Thyroid gland (tissue), 4 donors: ENCODE data around the gene USP32. TPM values are rescaled to one million over a fixed set of nuclear protein-coding genes. Genes with fewer than 3 reads are reported as not detected.
"Not testable (repeated sequence)": the region's sequence is repeated elsewhere in the genome, so short reads cannot be mapped to it uniquely, and the experiment has no call there.

Experiments
- DNase-seq, 2 donors: peaks; one replicate each; pipeline ENCODE4 v3.0.0-alpha.2; 2019
- H3K27ac ChIP-seq, 3 donors: fragments of 200-600 bp; sonication (generic); 1 replicate in 2 of 3; 2 replicates in 1 of 3; pipeline ENCODE4 v1.5.1; 2016 to 2019; ENCODE audit warnings: mild to moderate bottlenecking in 1 of 3, moderate library complexity in 1 of 3
- H3K27me3 ChIP-seq: fragments of 200-600 bp; sonication (generic); one replicate; pipeline ENCODE4 v1.5.1; 2019
- H3K36me3 ChIP-seq, 2 donors: fragments of 200-600 bp; sonication (generic); one replicate each; pipeline ENCODE4 v1.5.1; 2016 to 2019
- H3K4me1 ChIP-seq, 2 donors: fragments of 200-600 bp; sonication (generic); one replicate each; pipeline ENCODE4 v1.5.1; 2017 to 2019
- H3K4me3 ChIP-seq, 3 donors: fragments of 200-600 bp; sonication (generic); replicated peaks in 1 of 3; 1 replicate in 2 of 3; 2 replicates in 1 of 3; pipeline ENCODE4 v1.5.1; 2016; ENCODE audit warnings: mild to moderate bottlenecking in 1 of 3
- H3K9me3 ChIP-seq: fragments of 200-600 bp; sonication (generic); one replicate; pipeline ENCODE4 v1.5.1; 2017
- CTCF ChIP-seq, 6 experiments: fragments of 200-600 bp in 3 of 6; fragments of 450-650 bp in 3 of 6; sonication (generic) in 3 of 6; IDR thresholded peaks; one replicate each; pipeline ENCODE4 v1.5.1; 2016 to 2019; ENCODE audit warnings: antibody characterized with exemption in 6 of 6, mild to moderate bottlenecking in 2 of 6, inconsistent platforms in 1 of 6, moderate library complexity in 1 of 6
- POLR2A ChIP-seq, 2 donors: fragments of 450-650 bp; IDR thresholded peaks; one replicate each; pipeline ENCODE4 v1.6.1; 2017; ENCODE audit warnings: antibody characterized with exemption in 2 of 2, mild to moderate bottlenecking in 2 of 2, moderate library complexity in 1 of 2
- whole genome bisulfite sequencing, 2 donors: methylation state at CpG; one replicate each; pipeline ENCODE4 v1.1.5; 2017; 5-methylcytosine and 5-hydroxymethylcytosine counted together
- intact Hi-C: fragments of 100-400 bp; cut with DNase I; formaldehyde crosslinking; loops from one replicate; pipeline ENCODE4 v1.15.1; 2023
- total RNA-seq, 4 donors: library from RNA; depleted of rRNA; stranded (reverse); fragments of >200 nt; gene quantifications; one replicate each; pipeline ENCODE4 v1.2.3, GENCODE V29; 2016

USP32 gene
- total RNA-seq, 4 donors from 2014 or later: 49.9 to 76.5 (median 65.0) TPM

- WGBS, 2 donors: 93 to 99% methylated on average over 5 of the region's 5 CpGs
- DNase-seq, H3K27me3 ChIP-seq, intact Hi-C loops, H3K9me3 ChIP-seq, H3K27ac ChIP-seq, H3K4me3 ChIP-seq, H3K4me1 ChIP-seq: not testable (repeated sequence)
- H3K36me3 ChIP-seq: peaks cover 17 to 31% of the 10 kb centered on the region in 2 donors
These were observed 215.2 kb downstream of the USP32 start for GRCh38 chr17:60176763-60177162.

- intact Hi-C loops: not testable (repeated sequence)
- WGBS, 2 donors: 91 to 97% methylated on average over 6 of the region's 6 CpGs
These were observed 217.2 kb downstream of the USP32 start for GRCh38 chr17:60174767-60175166.

GRCh38 chr17:60174035-60174434 lies 217.9 kb downstream of the USP32 start:
- DNase-seq: no peak
- Histone ChIP-seq H3K9me3 (no peaks in the 10 kb centered on the region), H3K4me3 (no peak overlapping the region), H3K27me3 (no peaks in the 10 kb centered on the region), H3K27ac (no peak overlapping the region), H3K36me3 (peaks cover 0 to 11% of the 10 kb centered on the region in 2 donors), H3K4me1 (no peaks in the 10 kb centered on the region)
- intact Hi-C loops: no loop called here
- 82 to 85% methylated on average over 3 of the region's 3 CpGs for WGBS, 2 donors
- TF ChIP-seq CTCF (IDR thresholded peaks at IDR 0.05): no peak
- TF ChIP-seq POLR2A (IDR thresholded peaks at IDR 0.05): no peak

More at GRCh38 chr17:60174767-60175166, 217.2 kb downstream of the USP32 start:
- H3K36me3 ChIP-seq: peaks cover 0 to 15% of the 10 kb centered on the region in 2 donors
- not testable (repeated sequence) for H3K4me3 ChIP-seq, H3K9me3 ChIP-seq, H3K27ac ChIP-seq, H3K27me3 ChIP-seq, H3K4me1 ChIP-seq, DNase-seq
- TF ChIP-seq CTCF (IDR thresholded peaks at IDR 0.05): peak in 1 of 6 experiments; percentile 18

- no peaks in the 10 kb centered on the region for H3K27me3 ChIP-seq
- no peak overlapping the region for H3K27ac ChIP-seq
- WGBS, 2 donors: 71 to 82% methylated on average over 2 of the region's 2 CpGs
- intact Hi-C loops: no loop called here
- H3K4me3 ChIP-seq: no peak overlapping the region
- no peak for DNase-seq
- TF ChIP-seq POLR2A (IDR thresholded peaks at IDR 0.05) (no peak), CTCF (IDR thresholded peaks at IDR 0.05) (no peak)
- H3K36me3 ChIP-seq: peaks cover 0 to 4% of the 10 kb centered on the region in 2 donors
- no peaks in the 10 kb centered on the region for H3K4me1 ChIP-seq
- no peaks in the 10 kb centered on the region for H3K9me3 ChIP-seq
These were observed 218.6 kb downstream of the USP32 start for GRCh38 chr17:60173304-60173819.

GRCh38 chr17:60171753-60172079 lies 220.2 kb downstream of the USP32 start:
- Histone ChIP-seq H3K36me3 (no peaks in the 10 kb centered on the region), H3K27ac (no peak overlapping the region), H3K27me3 (no peaks in the 10 kb centered on the region), H3K4me3 (no peak overlapping the region), H3K9me3 (no peaks in the 10 kb centered on the region), H3K4me1 (no peaks in the 10 kb centered on the region)
- 78 to 86% methylated on average over 8 of the region's 8 CpGs for WGBS, 2 donors
- DNase-seq: no peak
- no peak for TF ChIP-seq POLR2A (IDR thresholded peaks at IDR 0.05)
- no peak for TF ChIP-seq CTCF (IDR thresholded peaks at IDR 0.05)
- intact Hi-C loops: no loop called here
